Measurements from ENCODE around the gene ZNF672. TPM values are rescaled to one million over a fixed set of nuclear protein-coding genes. Genes with fewer than 3 reads are reported as not detected.

ZNF672 gene
- total RNA-seq, 1 experiment from 2014 or later: 27.6 TPM

- ChIA-PET RAD21 (ENCODE audit: low non-redundant PET in 1 of 2, low total read pairs in 2 of 2, uncharacterized antibody in 2 of 2, unreplicated experiment in 2 of 2) (interaction anchor here in 1 of 2 experiments (0.6 to 1.2 kb wide), 2 partner anchors 12 to 47 kb away, joined by 3 to 4 read pairs; partner anchors contain the start of gene ZNF672), POLR2A (interaction anchor here (0.6 to 5.0 kb wide), 3 partner anchors 12 to 48 kb away, joined by 4 to 49 read pairs (median 4); partner anchors contain the start of genes ZNF672 and ZNF692), CTCF (interaction anchor here (1.0 to 2.2 kb wide), 2 partner anchors 12 to 47 kb away, joined by 6 to 12 read pairs; partner anchors contain the start of gene ZNF672)
- TSS peak; percentile 92 for BruUV-seq (replicated peaks)
- Histone ChIP-seq H4K20me1 (ENCODE audit: insufficient read depth) (no peaks in the 10 kb centered on the region), H3K4me1 (ENCODE audit: control insufficient read depth in 1 of 2, insufficient read depth in 2 of 2, low read length in 2 of 2) (peaks cover 16 to 34% of the 10 kb centered on the region in 2 experiments), H3K4me3 (replicated peaks in 1 of 2; ENCODE audit: low read depth in 1 of 2, low read length in 2 of 2) (peak within 1 kb of the TSS; percentile 98 to 99), H3K4me2 (ENCODE audit: low read length) (peak within 1 kb of the TSS; percentile 92), H3K79me2 (ENCODE audit: insufficient read depth, low read length) (peaks cover 44% of the 10 kb centered on the region), H2AFZ (ENCODE audit: low read depth, low read length, poor library complexity, severe bottlenecking) (peak within 1 kb of the TSS; percentile 94), H3K9me3 (ENCODE audit: control insufficient read depth in 1 of 2, insufficient read depth in 1 of 2, low read depth in 1 of 2, low read length in 2 of 2) (no peaks in the 10 kb centered on the region), H3K36me3 (ENCODE audit: control insufficient read depth in 1 of 2, insufficient read depth in 2 of 2, low read length in 2 of 2) (peaks cover 5 to 7% of the 10 kb centered on the region in 2 experiments; a peak in 3 of 4 replicates), H3K27me3 (ENCODE audit: insufficient read depth, low read length) (no peaks in the 10 kb centered on the region), H3K9ac (ENCODE audit: low read length) (peak within 1 kb of the TSS; percentile 97), H3K27ac (ENCODE audit: low read depth, low read length) (peak within 1 kb of the TSS; percentile 78), H3K9me2 (ENCODE audit: insufficient read depth) (no peaks in the 10 kb centered on the region)
- ATAC-seq (peak; percentile 89), DNase-seq (ENCODE audit: low read depth, low spot score) (peak; percentile 95)
- intact Hi-C loops (cut with micrococcal nuclease): loop anchor here (1.0 kb wide), 2 partner anchors 12 to 33 kb away; partner anchors contain the start of genes ZNF672 and ZNF692
- TF ChIP-seq FOSL1 (IDR thresholded peaks at IDR 0.05; ENCODE audit: low read depth): no peak
- no peak for TF ChIP-seq JUND (IDR thresholded peaks at IDR 0.05)
- peak; percentile 99 for TF ChIP-seq YY1 (IDR thresholded peaks at IDR 0.05; ENCODE audit: extremely low read depth, insufficient replicate concordance, low read depth, low read length)
- TF ChIP-seq, protein P1, sequence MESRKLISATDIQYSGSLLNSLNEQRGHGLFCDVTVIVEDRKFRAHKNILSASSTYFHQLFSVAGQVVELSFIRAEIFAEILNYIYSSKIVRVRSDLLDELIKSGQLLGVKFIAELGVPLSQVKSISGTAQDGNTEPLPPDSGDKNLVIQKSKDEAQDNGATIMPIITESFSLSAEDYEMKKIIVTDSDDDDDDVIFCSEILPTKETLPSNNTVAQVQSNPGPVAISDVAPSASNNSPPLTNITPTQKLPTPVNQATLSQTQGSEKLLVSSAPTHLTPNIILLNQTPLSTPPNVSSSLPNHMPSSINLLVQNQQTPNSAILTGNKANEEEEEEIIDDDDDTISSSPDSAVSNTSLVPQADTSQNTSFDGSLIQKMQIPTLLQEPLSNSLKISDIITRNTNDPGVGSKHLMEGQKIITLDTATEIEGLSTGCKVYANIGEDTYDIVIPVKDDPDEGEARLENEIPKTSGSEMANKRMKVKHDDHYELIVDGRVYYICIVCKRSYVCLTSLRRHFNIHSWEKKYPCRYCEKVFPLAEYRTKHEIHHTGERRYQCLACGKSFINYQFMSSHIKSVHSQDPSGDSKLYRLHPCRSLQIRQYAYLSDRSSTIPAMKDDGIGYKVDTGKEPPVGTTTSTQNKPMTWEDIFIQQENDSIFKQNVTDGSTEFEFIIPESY (IDR thresholded peaks at IDR 0.05; ENCODE audit: extremely low read depth, insufficient replicate concordance, low read length): no peak
- no peak for TF ChIP-seq POLR2A (IDR thresholded peaks at IDR 0.05; ENCODE audit: borderline replicate concordance, extremely low read depth, insufficient read depth, insufficient read length)
- no peak for TF ChIP-seq EZH2 (IDR thresholded peaks at IDR 0.05)
- no peak for TF ChIP-seq REST (IDR thresholded peaks at IDR 0.05; ENCODE audit: low read depth)
- TF ChIP-seq SIN3A (IDR thresholded peaks at IDR 0.05; ENCODE audit: low read depth): peak; percentile 52; the same call in 1 of the 2 replicates
- peak; percentile 55 for TF ChIP-seq SP1 (IDR thresholded peaks at IDR 0.05; ENCODE audit: low read depth)
- TF ChIP-seq, protein P2, sequence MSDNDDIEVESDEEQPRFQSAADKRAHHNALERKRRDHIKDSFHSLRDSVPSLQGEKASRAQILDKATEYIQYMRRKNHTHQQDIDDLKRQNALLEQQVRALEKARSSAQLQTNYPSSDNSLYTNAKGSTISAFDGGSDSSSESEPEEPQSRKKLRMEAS (IDR thresholded peaks at IDR 0.05): peak; percentile 54; the same call in 1 of the 2 replicates
- peak; percentile 100 for TF ChIP-seq EGR1 (IDR thresholded peaks at IDR 0.05; ENCODE audit: low read depth)
- TF ChIP-seq ZNF274 (IDR thresholded peaks at IDR 0.05; ENCODE audit: low read depth, low read length): no peak
- TF ChIP-seq, protein P3, sequence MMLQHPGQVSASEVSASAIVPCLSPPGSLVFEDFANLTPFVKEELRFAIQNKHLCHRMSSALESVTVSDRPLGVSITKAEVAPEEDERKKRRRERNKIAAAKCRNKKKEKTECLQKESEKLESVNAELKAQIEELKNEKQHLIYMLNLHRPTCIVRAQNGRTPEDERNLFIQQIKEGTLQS (IDR thresholded peaks at IDR 0.05): no peak
- peak; percentile 67 for TF ChIP-seq POLR2AphosphoS5 (IDR thresholded peaks at IDR 0.05; ENCODE audit: low read depth, low read length)
- TF ChIP-seq EZH2phosphoT487 (IDR thresholded peaks at IDR 0.05; ENCODE audit: borderline replicate concordance): no peak
- peak; percentile 54; the same call in 1 of the 2 replicates for TF ChIP-seq ZFX (IDR thresholded peaks at IDR 0.05)
- TF ChIP-seq TCF7L2 (IDR thresholded peaks at IDR 0.05; ENCODE audit: borderline replicate concordance, extremely low read depth, insufficient read depth, insufficient read length): peak; percentile 66
- no peak; the same call in 1 of the 2 replicates for TF ChIP-seq SRF (IDR thresholded peaks at IDR 0.05; ENCODE audit: low read depth)
- no peak for TF ChIP-seq CEBPB (IDR thresholded peaks at IDR 0.05; ENCODE audit: low read depth)
- TF ChIP-seq CBX3 (IDR thresholded peaks at IDR 0.05; ENCODE audit: low read depth): peak; percentile 5; the same call in 1 of the 2 replicates
- TF ChIP-seq ELF1 (IDR thresholded peaks at IDR 0.05; ENCODE audit: borderline replicate concordance, low read depth): no peak; the same call in 1 of the 2 replicates
Measured at GRCh38 chr1:248825909-248826760, 11.9 kb upstream of the ZNF672 start, which contains the start of gene SH3BP5L. Gene SH3BP5L (minus strand): TSS chr1:248825915. CDS start chr1:248824935, 980 bp downstream.
